ENCODE measurements around the gene GZF1. TPM values are rescaled to one million over a fixed set of nuclear protein-coding genes. Genes with fewer than 3 reads are reported as not detected.

GZF1 gene
- total RNA-seq, 4 donors from 2014 or later, result 10.1 to 23.0 (median 13.3) TPM

DNA sequence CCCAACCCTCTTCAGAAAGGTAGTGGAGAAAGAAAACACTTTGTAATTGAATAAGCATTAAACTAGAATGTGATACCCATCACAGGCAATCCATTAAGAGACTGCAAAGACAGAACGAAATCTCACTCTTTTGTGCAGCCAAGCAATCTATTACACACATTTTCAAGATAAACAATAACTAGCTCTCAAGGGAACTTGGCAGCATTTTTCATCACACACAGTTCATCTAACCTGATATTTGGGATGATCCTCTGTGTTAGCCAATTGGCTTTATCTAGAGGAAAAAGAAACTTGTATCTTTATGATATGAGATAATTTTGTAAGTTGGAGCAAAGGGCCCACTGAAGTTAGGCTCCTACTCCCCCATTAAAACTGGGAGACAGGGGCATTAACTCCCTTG is 1.5 kb upstream of the GZF1 start:
- Histone ChIP-seq H3K4me1 (peaks cover 35 to 38% of the 10 kb centered on the region in 2 donors), H3K4me3 (peak overlapping the region in 1 of 4 donors; percentile 83), H3K9me3 (no peaks in the 10 kb centered on the region), H3K27me3 (no peaks in the 10 kb centered on the region), H3K36me3 (peaks cover 0 to 9% of the 10 kb centered on the region in 2 donors), H3K27ac (peak overlapping the region; percentile 97 to 99 (median 98))
- no peak for TF ChIP-seq POLR2A (IDR thresholded peaks at IDR 0.05)
- TF ChIP-seq, protein P1, sequence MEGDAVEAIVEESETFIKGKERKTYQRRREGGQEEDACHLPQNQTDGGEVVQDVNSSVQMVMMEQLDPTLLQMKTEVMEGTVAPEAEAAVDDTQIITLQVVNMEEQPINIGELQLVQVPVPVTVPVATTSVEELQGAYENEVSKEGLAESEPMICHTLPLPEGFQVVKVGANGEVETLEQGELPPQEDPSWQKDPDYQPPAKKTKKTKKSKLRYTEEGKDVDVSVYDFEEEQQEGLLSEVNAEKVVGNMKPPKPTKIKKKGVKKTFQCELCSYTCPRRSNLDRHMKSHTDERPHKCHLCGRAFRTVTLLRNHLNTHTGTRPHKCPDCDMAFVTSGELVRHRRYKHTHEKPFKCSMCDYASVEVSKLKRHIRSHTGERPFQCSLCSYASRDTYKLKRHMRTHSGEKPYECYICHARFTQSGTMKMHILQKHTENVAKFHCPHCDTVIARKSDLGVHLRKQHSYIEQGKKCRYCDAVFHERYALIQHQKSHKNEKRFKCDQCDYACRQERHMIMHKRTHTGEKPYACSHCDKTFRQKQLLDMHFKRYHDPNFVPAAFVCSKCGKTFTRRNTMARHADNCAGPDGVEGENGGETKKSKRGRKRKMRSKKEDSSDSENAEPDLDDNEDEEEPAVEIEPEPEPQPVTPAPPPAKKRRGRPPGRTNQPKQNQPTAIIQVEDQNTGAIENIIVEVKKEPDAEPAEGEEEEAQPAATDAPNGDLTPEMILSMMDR (IDR thresholded peaks at IDR 0.05 in 4 of 5, conservative IDR thresholded peaks at IDR 0.05 in 1 of 5), result no peak
- ATAC-seq (no peak), DNase-seq (no peak)
- in situ Hi-C loops (cut with MboI; ENCODE audit: low sequenced_read_pairs in 4 of 4), result loop anchor here in 2 of 4 donors (10.0 kb wide), 1 partner anchor 274 kb away; the partner anchor contains the start of gene CST3 (in 2 of the 2)
- intact Hi-C loops (cut with DNase I; ENCODE audit: low total_unique reads), result loop anchor here (2.0 kb wide), 1 partner anchor 208 kb away; no protein-coding TSS in a partner anchor

DNA sequence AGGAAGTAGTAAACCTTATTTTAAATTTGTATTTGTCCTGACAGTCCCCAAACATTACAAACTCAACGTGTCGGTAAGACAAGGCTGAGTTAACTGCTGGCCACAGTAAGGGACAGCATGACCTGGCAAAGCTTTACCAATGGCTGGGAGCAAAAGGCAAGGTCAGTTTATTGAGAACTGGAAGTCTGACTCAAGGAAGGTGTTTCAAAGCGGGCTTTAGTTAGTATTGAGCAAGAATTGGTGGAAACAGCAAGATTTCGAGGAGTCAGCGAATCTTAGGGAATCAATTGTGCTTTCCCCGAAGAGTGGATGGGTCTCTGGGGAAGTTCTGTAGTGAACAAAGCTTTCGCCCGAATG is 885 bp upstream of the GZF1 start:
- in situ Hi-C loops (cut with MboI; ENCODE audit: low sequenced_read_pairs in 4 of 4), result loop anchor here in 2 of 4 donors (10.0 kb wide), 1 partner anchor 274 kb away; the partner anchor contains the start of gene CST3 (in 2 of the 2)
- Histone ChIP-seq H3K27ac (peak overlapping the region; percentile 97 to 99 (median 98)), H3K27me3 (no peaks in the 10 kb centered on the region), H3K9me3 (no peaks in the 10 kb centered on the region), H3K4me3 (peak overlapping the region; percentile 70 to 83 (median 77)), H3K36me3 (peaks cover 0 to 7% of the 10 kb centered on the region in 2 donors), H3K4me1 (peaks cover 41 to 42% of the 10 kb centered on the region in 2 donors)
- ATAC-seq (no peak), DNase-seq (peak in 1 of 2 donors; percentile 47)
- intact Hi-C loops (cut with DNase I; ENCODE audit: low total_unique reads), result loop anchor here (2.0 kb wide), 1 partner anchor 208 kb away; no protein-coding TSS in a partner anchor
- no peak for TF ChIP-seq POLR2A (IDR thresholded peaks at IDR 0.05)

DNA sequence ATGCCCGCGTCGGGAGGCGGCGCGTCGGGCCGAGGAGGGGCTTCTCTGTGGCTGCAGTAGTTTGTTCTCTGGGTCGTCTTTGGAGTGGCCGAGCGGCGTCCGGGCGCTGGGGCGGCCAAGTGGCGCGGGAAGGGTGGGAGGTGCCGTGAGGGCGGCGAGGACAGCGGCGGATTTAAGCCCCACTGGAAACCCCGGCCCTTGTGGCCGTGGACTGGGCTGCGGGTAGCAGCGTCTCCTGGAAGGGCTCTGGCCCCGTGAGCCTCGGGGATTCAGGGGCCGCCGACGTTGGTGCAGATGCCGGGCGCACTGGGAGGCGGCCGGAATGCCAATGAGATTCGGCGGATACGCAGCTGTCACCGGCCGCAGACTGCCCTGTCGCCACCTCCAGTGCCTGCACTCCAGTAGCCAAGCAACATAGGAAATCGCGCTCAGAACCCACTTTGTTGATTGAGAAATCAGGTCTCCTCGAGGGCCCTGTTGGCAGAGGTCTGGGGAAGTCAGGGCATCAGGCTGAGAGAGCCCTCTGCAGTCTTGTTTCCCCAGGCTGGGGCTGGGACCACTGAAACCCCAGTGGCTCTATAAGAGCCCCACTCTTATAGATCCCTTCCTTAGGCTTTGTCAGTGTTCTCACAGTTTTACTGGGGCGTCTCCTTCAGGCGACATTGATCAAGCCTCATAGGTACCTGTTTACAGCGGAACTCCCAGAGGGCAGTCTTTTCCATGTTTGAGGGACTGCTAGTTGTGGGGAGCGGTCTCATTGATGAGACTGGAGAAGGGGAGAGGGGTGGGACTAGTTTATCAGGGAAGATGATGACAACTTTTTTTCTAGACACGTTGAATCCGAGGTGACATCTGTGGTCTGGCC is 642 bp downstream of the GZF1 start:
- H3K4me3 ChIP-seq, result peak overlapping the region; percentile 78 to 90 (median 82)
- ATAC-seq (peak; percentile 8 to 11), DNase-seq (peak; percentile 23 to 60)
- intact Hi-C loops (cut with DNase I; ENCODE audit: low total_unique reads), result no loop called here
- H3K36me3 ChIP-seq, result peaks cover 0 to 7% of the 10 kb centered on the region in 2 donors
- H3K27me3 ChIP-seq, result no peaks in the 10 kb centered on the region
- H3K9me3 ChIP-seq, result no peaks in the 10 kb centered on the region
- no peak for TF ChIP-seq POLR2A (IDR thresholded peaks at IDR 0.05)
- TF ChIP-seq, protein P1 (IDR thresholded peaks at IDR 0.05 in 4 of 5, conservative IDR thresholded peaks at IDR 0.05 in 1 of 5), result no peak
- in situ Hi-C loops (cut with MboI; ENCODE audit: low sequenced_read_pairs in 4 of 4), result loop anchor here in 2 of 4 donors (10.0 kb wide), 1 partner anchor 272 kb away; the partner anchor contains the start of gene CST3 (in 2 of the 2)
- peak overlapping the region; percentile 93 to 99 (median 98) for H3K27ac ChIP-seq
- peaks cover 47 to 51% of the 10 kb centered on the region in 2 donors for H3K4me1 ChIP-seq

DNA sequence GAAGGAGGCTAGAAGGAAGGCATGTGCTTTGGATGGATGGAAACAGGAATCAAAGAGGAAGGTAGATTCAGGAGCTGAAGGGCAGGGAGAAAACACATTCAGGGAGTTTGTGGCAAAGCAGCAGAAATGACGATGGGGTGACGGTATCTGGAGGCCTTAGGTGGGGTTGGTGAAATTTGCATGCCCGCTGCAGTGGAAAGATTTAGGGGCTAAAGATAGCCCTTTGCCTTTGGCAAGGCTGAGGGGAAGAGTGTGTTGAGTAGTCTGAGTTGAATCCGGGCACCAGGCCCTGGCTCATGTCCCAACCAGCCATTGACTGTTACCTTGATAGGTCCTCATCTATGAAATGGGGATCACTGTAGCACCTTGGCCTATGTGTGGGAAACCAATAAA is 1.3 kb downstream of the GZF1 start:
- peak overlapping the region; percentile 93 to 99 (median 98) for H3K27ac ChIP-seq
- peaks cover 0 to 7% of the 10 kb centered on the region in 2 donors for H3K36me3 ChIP-seq
- TF ChIP-seq, protein P1 (IDR thresholded peaks at IDR 0.05 in 4 of 5, conservative IDR thresholded peaks at IDR 0.05 in 1 of 5), result no peak
- TF ChIP-seq POLR2A (IDR thresholded peaks at IDR 0.05), result no peak
- H3K27me3 ChIP-seq, result no peaks in the 10 kb centered on the region
- ATAC-seq (no peak), DNase-seq (peak; percentile 16 to 72)
- in situ Hi-C loops (cut with MboI; ENCODE audit: low sequenced_read_pairs in 4 of 4) (loop anchor here in 2 of 4 donors (10.0 kb wide), 1 partner anchor 272 kb away; the partner anchor contains the start of gene CST3 (in 2 of the 2)), intact Hi-C loops (cut with DNase I; ENCODE audit: low total_unique reads) (no loop called here)
- H3K4me1 ChIP-seq, result peaks cover 51 to 55% of the 10 kb centered on the region in 2 donors
- peak overlapping the region; percentile 78 to 90 (median 82) for H3K4me3 ChIP-seq
- no peaks in the 10 kb centered on the region for H3K9me3 ChIP-seq
